ENCODE data around the gene ACTN4.

ACTN4 gene

GRCh38 chr19:38697641-38698071, 50.2 kb downstream of the ACTN4 start:
- DNase-seq (ENCODE audit: low read depth), result no peak
- no peak overlapping the region for H3K4me3 ChIP-seq (ENCODE audit: low read length)
- TF ChIP-seq, protein P1, sequence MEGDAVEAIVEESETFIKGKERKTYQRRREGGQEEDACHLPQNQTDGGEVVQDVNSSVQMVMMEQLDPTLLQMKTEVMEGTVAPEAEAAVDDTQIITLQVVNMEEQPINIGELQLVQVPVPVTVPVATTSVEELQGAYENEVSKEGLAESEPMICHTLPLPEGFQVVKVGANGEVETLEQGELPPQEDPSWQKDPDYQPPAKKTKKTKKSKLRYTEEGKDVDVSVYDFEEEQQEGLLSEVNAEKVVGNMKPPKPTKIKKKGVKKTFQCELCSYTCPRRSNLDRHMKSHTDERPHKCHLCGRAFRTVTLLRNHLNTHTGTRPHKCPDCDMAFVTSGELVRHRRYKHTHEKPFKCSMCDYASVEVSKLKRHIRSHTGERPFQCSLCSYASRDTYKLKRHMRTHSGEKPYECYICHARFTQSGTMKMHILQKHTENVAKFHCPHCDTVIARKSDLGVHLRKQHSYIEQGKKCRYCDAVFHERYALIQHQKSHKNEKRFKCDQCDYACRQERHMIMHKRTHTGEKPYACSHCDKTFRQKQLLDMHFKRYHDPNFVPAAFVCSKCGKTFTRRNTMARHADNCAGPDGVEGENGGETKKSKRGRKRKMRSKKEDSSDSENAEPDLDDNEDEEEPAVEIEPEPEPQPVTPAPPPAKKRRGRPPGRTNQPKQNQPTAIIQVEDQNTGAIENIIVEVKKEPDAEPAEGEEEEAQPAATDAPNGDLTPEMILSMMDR (conservative IDR thresholded peaks at IDR 0.05; ENCODE audit: low read depth, low read length), result no peak

DNA sequence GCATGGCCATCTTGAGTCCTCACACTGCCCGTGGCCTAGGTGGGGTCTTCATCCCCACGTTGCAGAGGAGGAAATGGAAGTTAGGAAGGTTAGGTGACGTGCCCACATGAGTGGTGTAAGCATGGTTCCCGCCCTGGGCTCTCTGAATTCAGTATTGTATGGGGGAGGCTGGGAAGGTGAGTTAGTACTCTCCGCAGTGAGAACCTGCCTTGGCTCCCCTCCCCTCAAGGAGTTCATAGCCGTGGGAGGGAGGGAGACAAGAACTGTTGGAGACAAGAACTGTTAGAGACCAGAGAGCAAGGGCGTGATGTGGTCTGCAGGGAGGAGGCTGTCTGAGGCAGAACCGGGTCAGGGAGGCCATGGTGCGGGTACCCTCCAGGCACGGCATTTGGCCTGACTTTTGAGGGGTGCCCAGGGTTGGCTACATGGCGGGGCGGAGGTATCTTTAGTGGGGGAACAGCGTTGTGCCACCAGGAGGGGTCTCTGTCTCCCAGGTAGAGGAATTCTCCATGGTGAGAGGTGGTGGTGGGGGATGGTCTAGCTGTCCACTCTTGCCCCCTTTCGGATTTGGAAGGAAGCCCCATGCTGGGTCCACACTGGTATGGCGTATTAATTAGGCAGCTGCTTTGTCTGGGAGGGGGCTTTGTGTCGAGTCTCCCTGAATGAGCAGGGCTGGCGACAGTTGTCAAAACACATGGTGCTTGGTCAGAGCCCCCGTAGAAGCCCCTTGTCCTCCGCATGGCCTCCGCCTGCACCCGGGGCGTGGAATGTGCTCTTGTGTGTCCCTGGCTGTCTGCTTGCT, 51.0 kb downstream of the ACTN4 start:
- H3K4me3 ChIP-seq (ENCODE audit: low read length), result no peak overlapping the region
- TF ChIP-seq, protein P1 (conservative IDR thresholded peaks at IDR 0.05; ENCODE audit: low read depth, low read length), result no peak
- no peak for DNase-seq (ENCODE audit: low read depth)

DNA sequence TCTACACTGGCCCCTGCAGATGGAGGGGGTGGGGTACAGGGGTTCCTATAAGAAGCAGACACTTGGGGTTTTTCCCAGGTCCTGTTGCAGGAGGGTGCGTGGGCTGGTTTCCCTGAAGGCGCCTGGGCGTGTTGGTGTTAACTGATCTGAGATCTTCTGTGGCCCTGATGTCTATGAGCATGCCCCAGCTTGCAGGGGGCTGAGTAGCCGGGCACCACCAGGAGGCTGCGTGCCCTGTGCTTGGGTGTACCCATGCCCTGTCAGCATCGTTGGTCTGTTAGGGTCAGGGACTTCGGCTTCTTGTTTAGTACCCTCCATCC, 51.5 kb downstream of the ACTN4 start:
- no peak overlapping the region for H3K4me3 ChIP-seq (ENCODE audit: low read length)
- TF ChIP-seq, protein P1 (conservative IDR thresholded peaks at IDR 0.05; ENCODE audit: low read depth, low read length), result no peak
- no peak for DNase-seq (ENCODE audit: low read depth)

GRCh38 chr19:38699647-38700349, 52.3 kb downstream of the ACTN4 start:
- H3K4me3 ChIP-seq (ENCODE audit: low read length), result no peak overlapping the region
- TF ChIP-seq, protein P1 (conservative IDR thresholded peaks at IDR 0.05; ENCODE audit: low read depth, low read length), result no peak

GRCh38 chr19:38700350-38700901, 53.0 kb downstream of the ACTN4 start:
- H3K4me3 ChIP-seq (ENCODE audit: low read length), result no peak overlapping the region
- DNase-seq (ENCODE audit: low read depth), result no peak
- TF ChIP-seq, protein P1 (conservative IDR thresholded peaks at IDR 0.05; ENCODE audit: low read depth, low read length), result no peak

More at GRCh38 chr19:38699647-38700349, 52.3 kb downstream of the ACTN4 start:
- DNase-seq (ENCODE audit: low read depth), result no peak

- TF ChIP-seq, protein P1 (conservative IDR thresholded peaks at IDR 0.05; ENCODE audit: low read depth, low read length), result no peak
- H3K4me3 ChIP-seq (ENCODE audit: low read length), result no peak overlapping the region
- no peak for DNase-seq (ENCODE audit: low read depth)
Observed at GRCh38 chr19:38700902-38701454, 53.5 kb downstream of the ACTN4 start.
